Subcutaneous adipose tissue (tissue), 4 donors: ENCODE data around the gene MRAP2. TPM values are rescaled to one million over a fixed set of nuclear protein-coding genes. Genes with fewer than 3 reads are reported as not detected.

Source experiments
- CTCF ChIP-seq: fragments of 450-650 bp; IDR thresholded peaks from one replicate; pipeline ENCODE4 v1.5.1; 2016; ENCODE audit warnings: low read depth, mild to moderate bottlenecking, control low read depth, antibody characterized with exemption, moderate library complexity
- total RNA-seq, 4 donors: library from RNA; depleted of rRNA; stranded (reverse); fragments of >200 nt; gene quantifications; one replicate each; pipeline ENCODE4 v1.1.0, GENCODE V29; 2016

MRAP2 gene
- total RNA-seq, 4 donors from 2014 or later = 0.17 to 0.44 (median 0.38) TPM; not detected in 1

GRCh38 chr6:84093441-84094435, 60.2 kb downstream of the MRAP2 start:
- TF ChIP-seq CTCF = no peak

DNA sequence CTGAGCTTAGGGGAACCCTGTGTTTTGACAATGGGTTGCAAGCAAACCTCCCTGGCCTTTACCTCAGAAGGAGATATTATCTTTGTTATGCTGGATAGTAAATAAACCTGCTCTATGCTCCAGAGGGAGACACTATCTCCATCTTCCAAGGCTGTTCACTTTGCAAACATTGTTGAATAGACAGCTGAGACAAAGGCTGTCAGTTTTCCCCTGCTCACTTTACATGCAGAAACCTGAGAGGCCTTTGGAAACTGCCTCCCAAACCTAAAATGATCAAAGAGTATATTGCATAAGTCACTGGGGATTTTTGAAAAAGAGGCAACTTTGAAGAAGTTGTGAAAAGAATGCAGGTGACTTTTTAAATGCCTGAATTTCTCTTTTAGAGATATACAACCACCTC, 61.6 kb downstream of the MRAP2 start:
- TF ChIP-seq CTCF = no peak

DNA sequence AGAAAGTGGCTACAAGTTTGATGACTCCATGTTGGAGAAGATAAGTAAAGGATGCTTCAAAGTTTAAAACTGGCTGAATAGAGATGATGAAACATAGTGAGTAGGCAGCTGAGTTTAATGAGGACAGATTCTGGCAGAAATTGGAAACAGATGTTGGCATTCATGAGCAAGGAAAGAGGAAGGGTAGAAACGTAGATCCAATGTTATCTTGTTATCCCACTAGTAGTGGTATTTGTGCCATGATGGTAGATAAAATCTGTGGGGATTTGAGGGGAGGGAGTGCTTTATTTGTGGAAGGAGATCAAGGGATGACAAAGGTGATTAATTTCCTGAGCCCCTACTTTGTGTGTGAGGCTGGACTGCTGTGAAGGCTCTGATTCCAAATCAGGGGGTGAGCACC, 69.5 kb downstream of the MRAP2 start:
- TF ChIP-seq CTCF = no peak

- no peak for TF ChIP-seq CTCF
Observed at GRCh38 chr6:84107495-84107894, 73.9 kb downstream of the MRAP2 start.

DNA sequence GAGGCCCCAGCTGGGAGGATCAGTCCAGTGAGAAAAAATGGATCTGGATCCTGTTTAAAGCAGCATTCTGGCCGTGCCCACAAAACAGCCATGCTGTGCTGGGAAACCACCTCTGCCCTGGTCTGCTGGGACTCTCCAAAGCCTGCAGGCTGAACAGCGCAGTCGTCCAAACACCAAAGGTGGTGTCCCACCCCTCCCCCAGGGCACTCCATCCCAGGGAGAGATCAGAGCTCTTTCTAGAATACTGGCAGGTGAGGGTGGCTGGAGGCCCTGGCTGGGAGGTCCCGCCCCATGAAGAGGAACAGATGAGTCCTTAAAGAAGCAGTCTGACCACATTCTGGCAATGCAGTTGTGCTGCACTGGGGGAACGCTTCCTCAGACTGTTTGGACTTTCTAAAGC, 84.6 kb downstream of the MRAP2 start:
- no peak for TF ChIP-seq CTCF

DNA sequence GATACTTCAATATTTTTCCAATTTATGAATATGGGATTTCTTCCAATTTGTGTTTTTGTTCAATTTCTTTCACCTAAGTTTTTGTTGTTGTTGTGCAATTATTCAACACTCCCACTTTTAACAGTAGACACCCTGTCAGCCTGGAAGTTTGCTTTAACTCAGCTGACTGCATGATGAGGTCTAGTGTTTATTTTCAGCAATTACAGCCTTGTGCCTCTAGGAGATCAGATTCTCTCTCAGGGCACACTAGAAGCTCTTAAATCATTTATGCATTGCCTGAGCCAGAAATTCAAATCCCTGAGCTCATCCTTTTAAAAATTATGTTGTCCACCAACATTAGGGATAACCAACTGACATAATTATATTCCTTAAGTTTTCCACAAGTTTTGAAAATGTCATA, 85.7 kb downstream of the MRAP2 start:
- TF ChIP-seq CTCF = no peak

DNA sequence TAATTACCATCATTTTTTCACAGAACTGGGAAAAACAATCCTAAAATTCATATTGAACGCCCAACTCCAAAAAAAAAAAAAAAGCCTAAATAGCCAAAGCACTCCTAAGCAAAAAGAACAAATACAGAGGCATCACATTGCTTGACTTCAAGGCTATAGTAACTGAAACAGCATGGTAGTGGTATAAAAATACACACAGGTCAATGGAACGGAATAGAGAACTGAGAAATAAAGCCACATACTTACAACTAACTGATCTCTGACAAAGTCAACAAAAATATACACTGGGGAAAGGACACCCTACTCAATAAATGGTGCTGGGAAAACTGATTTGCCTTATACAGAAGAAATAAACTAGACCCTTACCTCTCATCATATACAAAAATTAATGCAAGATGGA, 89.6 kb downstream of the MRAP2 start:
- no peak for TF ChIP-seq CTCF
